GM23248 (cell line): ENCODE results near the gene LAMA2.

ENCODE experiments used
- EZH2 ChIP-seq: fragments of 200-600 bp; sonication (generic); IDR thresholded peaks from 2 replicates; pipeline ENCODE4 v1.6.1; 2018; ENCODE audit warnings: antibody characterized with exemption, mild to moderate bottlenecking; ENCODE audit not compliant: insufficient read depth, poor library complexity, severe bottlenecking
- EZH2phosphoT487 ChIP-seq: fragments of 200-600 bp; sonication (generic); IDR thresholded peaks from 2 replicates; pipeline ENCODE4 v1.6.1; 2018; ENCODE audit warnings: antibody characterized with exemption, moderate library complexity, mild to moderate bottlenecking, low read depth; ENCODE audit not compliant: insufficient read depth

- no peak for TF ChIP-seq EZH2phosphoT487
- no peak for TF ChIP-seq EZH2
Observed at GRCh38 chr6:129297592-129297991, 414.7 kb downstream of the LAMA2 start.
